GM12892 (cell line): Measurements from ENCODE around the gene GLO1.

Experiments
- POLR2A ChIP-seq: IDR thresholded peaks from 2 replicates; pipeline ENCODE4 v1.6.1; 2011; ENCODE audit warnings: low read depth, low read length, control low read depth
- TAF1 ChIP-seq: IDR thresholded peaks from 2 replicates; pipeline ENCODE4 v1.6.1; 2011; ENCODE audit warnings: low read depth, mild to moderate bottlenecking, control low read depth, low read length, borderline replicate concordance

GRCh38 chr6:38738261-38738660 lies 35.3 kb upstream of the GLO1 start:
- no peak for TF ChIP-seq POLR2A
- TF ChIP-seq TAF1, result no peak
